ENCODE results near the gene EME2.

- no peak for TF ChIP-seq EZH2 (IDR thresholded peaks at IDR 0.05; ENCODE audit: low read length, missing control alignments)
- TF ChIP-seq, protein P1, sequence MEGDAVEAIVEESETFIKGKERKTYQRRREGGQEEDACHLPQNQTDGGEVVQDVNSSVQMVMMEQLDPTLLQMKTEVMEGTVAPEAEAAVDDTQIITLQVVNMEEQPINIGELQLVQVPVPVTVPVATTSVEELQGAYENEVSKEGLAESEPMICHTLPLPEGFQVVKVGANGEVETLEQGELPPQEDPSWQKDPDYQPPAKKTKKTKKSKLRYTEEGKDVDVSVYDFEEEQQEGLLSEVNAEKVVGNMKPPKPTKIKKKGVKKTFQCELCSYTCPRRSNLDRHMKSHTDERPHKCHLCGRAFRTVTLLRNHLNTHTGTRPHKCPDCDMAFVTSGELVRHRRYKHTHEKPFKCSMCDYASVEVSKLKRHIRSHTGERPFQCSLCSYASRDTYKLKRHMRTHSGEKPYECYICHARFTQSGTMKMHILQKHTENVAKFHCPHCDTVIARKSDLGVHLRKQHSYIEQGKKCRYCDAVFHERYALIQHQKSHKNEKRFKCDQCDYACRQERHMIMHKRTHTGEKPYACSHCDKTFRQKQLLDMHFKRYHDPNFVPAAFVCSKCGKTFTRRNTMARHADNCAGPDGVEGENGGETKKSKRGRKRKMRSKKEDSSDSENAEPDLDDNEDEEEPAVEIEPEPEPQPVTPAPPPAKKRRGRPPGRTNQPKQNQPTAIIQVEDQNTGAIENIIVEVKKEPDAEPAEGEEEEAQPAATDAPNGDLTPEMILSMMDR (conservative IDR thresholded peaks at IDR 0.05 in 1 of 2, IDR thresholded peaks at IDR 0.05 in 1 of 2; ENCODE audit: low read depth in 1 of 2, low read length in 2 of 2): no peak
Observed at GRCh38 chr16:1820946-1821290, 48.3 kb downstream of the EME2 start.
